ENCODE results near the gene SH3BGRL2.

DNA sequence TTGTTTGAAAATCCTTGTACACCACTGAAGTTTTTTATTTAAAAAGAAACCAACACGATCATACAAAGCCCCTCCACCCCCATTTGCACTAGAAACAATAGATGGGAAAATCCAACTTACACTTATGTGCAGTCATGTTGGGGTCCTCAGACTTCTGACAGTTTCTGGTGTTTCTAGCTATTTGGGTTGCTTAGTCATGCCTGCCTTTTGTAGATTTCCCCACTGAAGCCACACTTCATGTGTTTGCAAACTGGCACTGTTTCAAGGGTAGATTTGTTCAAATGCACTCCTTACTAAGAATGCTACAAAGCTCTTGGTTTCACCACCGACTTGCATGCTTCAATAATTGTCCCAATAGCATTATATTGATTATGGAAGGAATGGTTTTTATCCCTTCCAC is 1.5 kb downstream of the SH3BGRL2 start:
- TF ChIP-seq, protein P1, sequence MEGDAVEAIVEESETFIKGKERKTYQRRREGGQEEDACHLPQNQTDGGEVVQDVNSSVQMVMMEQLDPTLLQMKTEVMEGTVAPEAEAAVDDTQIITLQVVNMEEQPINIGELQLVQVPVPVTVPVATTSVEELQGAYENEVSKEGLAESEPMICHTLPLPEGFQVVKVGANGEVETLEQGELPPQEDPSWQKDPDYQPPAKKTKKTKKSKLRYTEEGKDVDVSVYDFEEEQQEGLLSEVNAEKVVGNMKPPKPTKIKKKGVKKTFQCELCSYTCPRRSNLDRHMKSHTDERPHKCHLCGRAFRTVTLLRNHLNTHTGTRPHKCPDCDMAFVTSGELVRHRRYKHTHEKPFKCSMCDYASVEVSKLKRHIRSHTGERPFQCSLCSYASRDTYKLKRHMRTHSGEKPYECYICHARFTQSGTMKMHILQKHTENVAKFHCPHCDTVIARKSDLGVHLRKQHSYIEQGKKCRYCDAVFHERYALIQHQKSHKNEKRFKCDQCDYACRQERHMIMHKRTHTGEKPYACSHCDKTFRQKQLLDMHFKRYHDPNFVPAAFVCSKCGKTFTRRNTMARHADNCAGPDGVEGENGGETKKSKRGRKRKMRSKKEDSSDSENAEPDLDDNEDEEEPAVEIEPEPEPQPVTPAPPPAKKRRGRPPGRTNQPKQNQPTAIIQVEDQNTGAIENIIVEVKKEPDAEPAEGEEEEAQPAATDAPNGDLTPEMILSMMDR (IDR thresholded peaks at IDR 0.05; ENCODE audit: low read length), result no peak
- no peak for TF ChIP-seq EZH2 (optimal IDR thresholded peaks at IDR 0.05; ENCODE audit: low read depth, low read length)

All from MM.1S (cell line).